Neural cell (in vitro differentiated cells): ENCODE results near the gene STAC. TPM values are rescaled to one million over a fixed set of nuclear protein-coding genes. Genes with fewer than 3 reads are reported as not detected.

Experiments
- H2AFZ ChIP-seq: fragments of 200-600, 300-800 bp; sonication (generic), shearing (Covaris generic); 2 replicates; pipeline ENCODE4 v1.6.0; 2014; ENCODE audit warnings: low read depth, mild to moderate bottlenecking, antibody characterized with exemption, low read length, moderate library complexity
- H3F3A ChIP-seq: fragments of 200-600 bp; shearing (Covaris generic); 2 replicates; pipeline ENCODE4 v1.6.1; 2016; ENCODE audit warnings: mild to moderate bottlenecking, moderate library complexity, mixed read lengths, antibody characterized with exemption, low read length; ENCODE audit not compliant: insufficient read depth, poor library complexity, severe bottlenecking
- H3K27ac ChIP-seq: fragments of 200-600, 300-800 bp; sonication (generic), shearing (Covaris generic); 2 replicates; pipeline ENCODE4 v1.5.1; 2014; ENCODE audit warnings: mild to moderate bottlenecking, low read length, moderate library complexity
- H3K27me3 ChIP-seq: fragments of 300-800, 200-600 bp; sonication (generic), shearing (Covaris generic); 2 replicates; pipeline ENCODE4 v1.6.0; 2014; ENCODE audit warnings: mild to moderate bottlenecking, low read depth, low read length, moderate library complexity; ENCODE audit not compliant: insufficient read depth
- H3K36me3 ChIP-seq: fragments of 300-800, 200-600 bp; sonication (generic), shearing (Covaris generic); 2 replicates; pipeline ENCODE4 v1.5.1; 2014; ENCODE audit warnings: mild to moderate bottlenecking, antibody characterized with exemption, low read length, moderate library complexity; ENCODE audit not compliant: insufficient read depth
- H3K4me2 ChIP-seq: fragments of 300-800, 200-600 bp; sonication (generic), shearing (Covaris generic); 2 replicates; pipeline ENCODE4 v1.6.0; 2014; ENCODE audit warnings: mild to moderate bottlenecking, low read length
- H3K4me3 ChIP-seq: fragments of 300-800, 200-600 bp; sonication (generic), shearing (Covaris generic); 2 replicates; pipeline ENCODE4 v1.5.1; 2014; ENCODE audit warnings: mild to moderate bottlenecking, low read length, moderate library complexity
- H3K79me2 ChIP-seq: fragments of 200-600 bp; shearing (Covaris generic); replicated peaks from 2 replicates; pipeline ENCODE4 v1.6.0; 2014; ENCODE audit warnings: mild to moderate bottlenecking, low read length, moderate library complexity; ENCODE audit not compliant: insufficient read depth
- H3K9ac ChIP-seq: fragments of 300-800, 200-600 bp; sonication (generic), shearing (Covaris generic); 2 replicates; pipeline ENCODE4 v1.6.1; 2016; ENCODE audit warnings: mild to moderate bottlenecking, low read length, mixed read lengths
- H3K9me2 ChIP-seq: fragments of 200-600 bp; shearing (Covaris generic); 2 replicates; pipeline ENCODE4 v1.6.1; 2016; ENCODE audit warnings: mild to moderate bottlenecking, low read length, mixed read lengths; ENCODE audit not compliant: insufficient read depth
- H3K9me3 ChIP-seq: fragments of 200-600, 300-800 bp; sonication (generic), shearing (Covaris generic); 2 replicates; pipeline ENCODE4 v1.6.1; 2016; ENCODE audit warnings: mild to moderate bottlenecking, mixed run types, low read length, moderate library complexity, mixed read lengths
- H4K20me1 ChIP-seq: fragments of 200-600 bp; shearing (Covaris generic); 2 replicates; pipeline ENCODE4 v1.6.1; 2016; ENCODE audit warnings: mild to moderate bottlenecking, mixed run types; ENCODE audit not compliant: insufficient read depth
- CTCF ChIP-seq: fragments of 450-650 bp; IDR thresholded peaks from 2 replicates; pipeline ENCODE4 v1.5.1; 2014; ENCODE audit warnings: antibody characterized with exemption, mild to moderate bottlenecking, moderate library complexity; ENCODE audit not compliant: poor library complexity, severe bottlenecking
- EP300 ChIP-seq: fragments of 450-650 bp; conservative IDR thresholded peaks from 2 replicates; pipeline ENCODE4 v1.6.1; 2014; ENCODE audit warnings: antibody characterized with exemption, mild to moderate bottlenecking, moderate library complexity; ENCODE audit not compliant: poor library complexity, severe bottlenecking
- EZH2 ChIP-seq: fragments of 200-600, 300-800 bp; shearing (Covaris generic), sonication (generic); IDR thresholded peaks from 2 replicates; pipeline ENCODE4 v1.6.1; 2014; ENCODE audit warnings: antibody characterized with exemption, low read length, borderline replicate concordance, mild to moderate bottlenecking; ENCODE audit not compliant: insufficient read depth, poor library complexity, severe bottlenecking
- MXI1 ChIP-seq: fragments of 450-650 bp; conservative IDR thresholded peaks from 2 replicates; pipeline ENCODE4 v1.6.1; 2014; ENCODE audit warnings: antibody characterized with exemption, mild to moderate bottlenecking; ENCODE audit not compliant: poor library complexity, severe bottlenecking
- POLR2AphosphoS5 ChIP-seq: IDR thresholded peaks from 2 replicates; pipeline ENCODE4 v1.6.1; 2012
- RAD21 ChIP-seq: fragments of 450-650 bp; conservative IDR thresholded peaks from 2 replicates; pipeline ENCODE4 v1.6.1; 2014; ENCODE audit warnings: antibody characterized with exemption, mild to moderate bottlenecking, moderate library complexity
- REST ChIP-seq: IDR thresholded peaks from 2 replicates; pipeline ENCODE4 v1.6.1; 2012; ENCODE audit warnings: borderline replicate concordance
- SMC3 ChIP-seq: fragments of 450-650 bp; conservative IDR thresholded peaks from 2 replicates; pipeline ENCODE4 v1.6.1; 2014; ENCODE audit warnings: antibody characterized with exemption, mild to moderate bottlenecking, moderate library complexity; ENCODE audit not compliant: poor library complexity
- TAF1 ChIP-seq: IDR thresholded peaks from 2 replicates; pipeline ENCODE4 v1.6.1; 2012; ENCODE audit warnings: low read depth
- polyA plus RNA-seq: library from polyadenylated mRNA; depleted of rRNA; stranded (reverse); fragments of >200 nt; gene quantifications from 2 replicates; pipeline ENCODE4 v1.2.3, GENCODE V29; 2014

The STAC gene
- polyA plus RNA-seq, 1 donor from 2014 or later, result 4.5 TPM

GRCh38 chr3:36393563-36393962, 13.3 kb downstream of the STAC start:
- Histone ChIP-seq H3K27ac (no peak overlapping the region), H3K9me2 (no peaks in the 10 kb centered on the region), H3K9me3 (no peaks in the 10 kb centered on the region), H4K20me1 (no peaks in the 10 kb centered on the region), H3K9ac (no peak overlapping the region), H3K4me3 (no peak overlapping the region), H2AFZ (no peak overlapping the region), H3K36me3 (no peaks in the 10 kb centered on the region), H3K4me2 (no peak overlapping the region), H3F3A (no peaks in the 10 kb centered on the region), H3K79me2 (no peaks in the 10 kb centered on the region), H3K27me3 (no peaks in the 10 kb centered on the region)
- no peak for TF ChIP-seq MXI1
- TF ChIP-seq SMC3, result no peak
- TF ChIP-seq TAF1, result no peak

- Histone ChIP-seq H3K36me3 (no peaks in the 10 kb centered on the region), H4K20me1 (no peaks in the 10 kb centered on the region), H3K4me2 (no peak overlapping the region), H3K9ac (no peak overlapping the region), H3K27me3 (no peaks in the 10 kb centered on the region), H3K27ac (no peak overlapping the region), H2AFZ (no peak overlapping the region), H3K4me3 (no peak overlapping the region), H3K9me2 (no peaks in the 10 kb centered on the region), H3K9me3 (no peaks in the 10 kb centered on the region), H3K79me2 (no peaks in the 10 kb centered on the region), H3F3A (no peaks in the 10 kb centered on the region)
- TF ChIP-seq TAF1, result no peak
- TF ChIP-seq EZH2, result no peak
Observed at GRCh38 chr3:36394176-36394575, 13.9 kb downstream of the STAC start.

GRCh38 chr3:36397841-36398240, 17.5 kb downstream of the STAC start:
- TF ChIP-seq CTCF, result no peak
- TF ChIP-seq TAF1, result no peak
- TF ChIP-seq POLR2AphosphoS5, result no peak
- no peak for TF ChIP-seq MXI1
- no peak for TF ChIP-seq SMC3
- Histone ChIP-seq H2AFZ (no peak overlapping the region), H3K4me2 (no peak overlapping the region), H3K9me3 (no peaks in the 10 kb centered on the region), H3K79me2 (no peaks in the 10 kb centered on the region), H3K36me3 (no peaks in the 10 kb centered on the region), H4K20me1 (no peaks in the 10 kb centered on the region), H3K27me3 (no peaks in the 10 kb centered on the region), H3K9ac (no peak overlapping the region), H3F3A (no peaks in the 10 kb centered on the region), H3K27ac (no peak overlapping the region), H3K9me2 (no peaks in the 10 kb centered on the region), H3K4me3 (no peak overlapping the region)

- H4K20me1 ChIP-seq, result no peaks in the 10 kb centered on the region
- no peak overlapping the region for H3K4me2 ChIP-seq
- H3K9ac ChIP-seq, result no peak overlapping the region
- H2AFZ ChIP-seq, result no peak overlapping the region
- TF ChIP-seq POLR2AphosphoS5 (no peak), RAD21 (no peak), SMC3 (no peak), CTCF (no peak), EZH2 (no peak), TAF1 (no peak), EP300 (no peak), REST (no peak), MXI1 (no peak)
- no peaks in the 10 kb centered on the region for H3K79me2 ChIP-seq
- no peak overlapping the region for H3K27ac ChIP-seq
- no peaks in the 10 kb centered on the region for H3K9me3 ChIP-seq
- H3K9me2 ChIP-seq, result no peaks in the 10 kb centered on the region
- H3K4me3 ChIP-seq, result no peak overlapping the region
- H3F3A ChIP-seq, result no peaks in the 10 kb centered on the region
- no peaks in the 10 kb centered on the region for H3K36me3 ChIP-seq
- no peaks in the 10 kb centered on the region for H3K27me3 ChIP-seq
Observed at GRCh38 chr3:36399933-36400332, 19.6 kb downstream of the STAC start.
